Left ventricle myocardium inferior (tissue), 1 donor: Measurements from ENCODE around the gene SYT13. TPM values are rescaled to one million over a fixed set of nuclear protein-coding genes. Genes with fewer than 3 reads are reported as not detected.
"Not testable (repeated sequence)": the region's sequence is repeated elsewhere in the genome, so short reads cannot be mapped to it uniquely, and the experiment has no call there.

ENCODE experiments used
- DNase-seq: peaks from one replicate; pipeline ENCODE4 v3.0.0-alpha.2; 2020
- H3K27ac ChIP-seq: fragments of 200-600 bp; replicated peaks from 2 replicates; pipeline ENCODE4 v1.8.0; 2021
- H3K27me3 ChIP-seq: fragments of 200-600 bp; 2 replicates; pipeline ENCODE4 v1.8.0; 2021; ENCODE audit warnings: low read depth
- H3K36me3 ChIP-seq: fragments of 200-600 bp; 2 replicates; pipeline ENCODE4 v1.8.0; 2021
- H3K4me1 ChIP-seq: fragments of 200-600 bp; 2 replicates; pipeline ENCODE4 v1.8.0; 2021
- H3K4me3 ChIP-seq: fragments of 200-600 bp; 2 replicates; pipeline ENCODE4 v1.8.0; 2021; ENCODE audit warnings: mild to moderate bottlenecking, moderate library complexity
- H3K9me3 ChIP-seq: fragments of 200-600 bp; replicated peaks from 2 replicates; pipeline ENCODE4 v1.8.0; 2021
- intact Hi-C: fragments of 100-400 bp; cut with micrococcal nuclease; formaldehyde crosslinking; loops from one replicate; pipeline ENCODE4 v1.11.0; 2022
- total RNA-seq: library from RNA; stranded (reverse); fragmentation: NEBNext Ultra II Directional; extraction: Animal tissue kit (Norgen Biotek cat#: 25700); gene quantifications from one replicate; pipeline ENCODE4 v1.2.1, GENCODE V29; 2021
- TF ChIP-seq, protein P1 (sequence below): fragments of 200-600 bp; IDR thresholded peaks from 2 replicates; pipeline ENCODE4 v1.8.0; 2021; ENCODE audit warnings: antibody characterized with exemption, mild to moderate bottlenecking, borderline replicate concordance
- donor health status: DM: no; HTN: yes; CAD: no; lungs with severe emphysema.

The SYT13 gene
- total RNA-seq, 1 donor from 2014 or later, result 5.9 TPM

DNA sequence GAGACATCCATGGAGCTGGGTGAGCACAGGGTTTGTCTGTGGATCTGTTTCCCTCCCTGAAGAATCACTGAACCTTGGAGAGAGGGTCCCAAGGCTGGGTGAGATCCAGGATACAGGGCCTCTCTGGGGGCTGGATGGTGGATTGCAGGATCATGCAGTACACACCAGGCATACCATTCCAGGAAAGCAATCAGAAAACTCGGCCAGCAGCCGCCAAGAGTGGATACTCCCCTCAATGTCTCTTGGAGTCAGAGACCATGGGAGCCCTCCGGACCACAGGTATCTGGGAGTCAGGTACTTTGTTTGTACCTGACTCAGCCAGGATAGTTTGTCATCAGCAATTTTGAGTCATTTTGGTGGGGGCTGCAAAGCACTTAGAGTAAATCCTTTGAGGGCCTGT lies 14.6 kb upstream of the SYT13 start:
- DNase-seq, result no peak
- Histone ChIP-seq H3K27me3 (peaks cover 27% of the 10 kb centered on the region), H3K4me3 (no peak overlapping the region), H3K9me3 (no peaks in the 10 kb centered on the region), H3K36me3 (no peaks in the 10 kb centered on the region), H3K4me1 (no peaks in the 10 kb centered on the region), H3K27ac (no peak overlapping the region)
- TF ChIP-seq, protein P1, sequence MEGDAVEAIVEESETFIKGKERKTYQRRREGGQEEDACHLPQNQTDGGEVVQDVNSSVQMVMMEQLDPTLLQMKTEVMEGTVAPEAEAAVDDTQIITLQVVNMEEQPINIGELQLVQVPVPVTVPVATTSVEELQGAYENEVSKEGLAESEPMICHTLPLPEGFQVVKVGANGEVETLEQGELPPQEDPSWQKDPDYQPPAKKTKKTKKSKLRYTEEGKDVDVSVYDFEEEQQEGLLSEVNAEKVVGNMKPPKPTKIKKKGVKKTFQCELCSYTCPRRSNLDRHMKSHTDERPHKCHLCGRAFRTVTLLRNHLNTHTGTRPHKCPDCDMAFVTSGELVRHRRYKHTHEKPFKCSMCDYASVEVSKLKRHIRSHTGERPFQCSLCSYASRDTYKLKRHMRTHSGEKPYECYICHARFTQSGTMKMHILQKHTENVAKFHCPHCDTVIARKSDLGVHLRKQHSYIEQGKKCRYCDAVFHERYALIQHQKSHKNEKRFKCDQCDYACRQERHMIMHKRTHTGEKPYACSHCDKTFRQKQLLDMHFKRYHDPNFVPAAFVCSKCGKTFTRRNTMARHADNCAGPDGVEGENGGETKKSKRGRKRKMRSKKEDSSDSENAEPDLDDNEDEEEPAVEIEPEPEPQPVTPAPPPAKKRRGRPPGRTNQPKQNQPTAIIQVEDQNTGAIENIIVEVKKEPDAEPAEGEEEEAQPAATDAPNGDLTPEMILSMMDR, result no peak
- intact Hi-C loops, result no loop called here

DNA sequence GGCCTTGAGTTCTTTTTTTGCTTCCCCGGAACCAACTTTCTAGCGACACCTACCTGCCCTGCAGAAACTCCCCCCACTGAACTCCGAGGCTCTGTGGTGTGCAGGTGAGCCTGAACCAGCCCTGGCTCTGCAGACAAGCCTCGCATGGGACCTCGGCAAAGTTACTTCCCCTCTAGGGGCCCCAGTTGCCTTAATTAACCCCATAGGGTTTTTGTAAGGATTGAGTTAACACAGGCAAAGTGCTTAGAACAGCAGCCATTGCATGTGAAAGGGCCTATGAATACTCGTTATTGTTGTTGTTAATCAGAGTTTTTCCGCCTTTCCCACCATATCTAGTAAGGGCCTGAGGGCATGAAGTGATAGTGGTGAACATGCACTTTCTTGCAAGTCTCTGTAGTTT lies 12.6 kb upstream of the SYT13 start:
- TF ChIP-seq, protein P1, result no peak
- H3K9me3 ChIP-seq, result no peaks in the 10 kb centered on the region
- intact Hi-C loops, result no loop called here
- no peaks in the 10 kb centered on the region for H3K4me1 ChIP-seq
- H3K36me3 ChIP-seq, result no peaks in the 10 kb centered on the region
- no peak overlapping the region for H3K27ac ChIP-seq
- H3K4me3 ChIP-seq, result no peak overlapping the region
- no peak for DNase-seq
- H3K27me3 ChIP-seq, result peaks cover 14% of the 10 kb centered on the region

DNA sequence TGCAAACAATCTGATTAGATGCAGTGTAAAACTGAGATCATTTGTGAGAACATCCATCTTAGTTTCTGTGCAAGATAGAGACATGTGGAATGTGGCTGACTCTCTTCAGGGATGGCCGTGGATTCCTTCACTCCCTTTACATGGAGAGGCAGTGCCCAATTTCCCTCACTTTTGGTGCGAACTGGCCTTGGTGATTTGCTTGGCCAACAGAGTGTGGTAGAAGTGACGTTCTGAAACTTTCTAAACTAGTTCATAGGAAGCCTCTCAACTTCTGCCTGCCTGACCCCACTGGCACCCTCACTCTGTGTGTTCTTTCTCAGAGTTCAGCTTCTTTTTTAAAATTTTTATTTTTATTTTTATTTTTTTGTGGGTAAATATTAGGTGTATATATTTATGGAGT lies 9.9 kb upstream of the SYT13 start:
- Histone ChIP-seq H3K27me3 (peaks cover 26% of the 10 kb centered on the region), H3K27ac (no peak overlapping the region), H3K4me3 (no peak overlapping the region), H3K36me3 (no peaks in the 10 kb centered on the region), H3K4me1 (no peaks in the 10 kb centered on the region), H3K9me3 (no peaks in the 10 kb centered on the region)
- no peak for DNase-seq
- TF ChIP-seq, protein P1, result no peak
- intact Hi-C loops, result no loop called here

DNA sequence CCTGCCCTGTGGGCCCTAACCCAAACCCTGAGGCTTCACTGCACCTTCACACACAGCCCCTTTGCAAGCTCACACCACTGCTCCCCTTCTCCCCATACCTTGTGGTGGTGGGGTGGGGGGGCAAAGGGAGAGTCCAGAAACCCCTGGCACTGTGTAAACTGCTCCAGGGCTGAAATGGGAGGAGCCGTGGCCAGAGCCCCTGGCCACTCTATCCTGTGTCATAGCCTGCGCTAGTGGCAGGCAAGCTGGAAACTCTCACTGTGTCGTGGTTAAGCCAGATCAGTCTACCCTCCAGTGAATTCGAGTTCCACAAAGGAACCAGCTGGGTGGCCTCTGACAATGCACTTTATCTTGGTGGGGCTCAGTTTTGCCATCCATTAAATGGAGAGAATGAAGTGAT lies 8.4 kb upstream of the SYT13 start:
- no peak overlapping the region for H3K4me3 ChIP-seq
- H3K9me3 ChIP-seq, result no peaks in the 10 kb centered on the region
- no peaks in the 10 kb centered on the region for H3K4me1 ChIP-seq
- H3K27ac ChIP-seq, result no peak overlapping the region
- intact Hi-C loops, result loop anchor here (5.0 kb wide), 2 partner anchors 182 to 367 kb away; no protein-coding TSS in a partner anchor
- H3K27me3 ChIP-seq, result peaks cover 39% of the 10 kb centered on the region
- TF ChIP-seq, protein P1, result no peak
- H3K36me3 ChIP-seq, result no peaks in the 10 kb centered on the region
- no peak for DNase-seq

DNA sequence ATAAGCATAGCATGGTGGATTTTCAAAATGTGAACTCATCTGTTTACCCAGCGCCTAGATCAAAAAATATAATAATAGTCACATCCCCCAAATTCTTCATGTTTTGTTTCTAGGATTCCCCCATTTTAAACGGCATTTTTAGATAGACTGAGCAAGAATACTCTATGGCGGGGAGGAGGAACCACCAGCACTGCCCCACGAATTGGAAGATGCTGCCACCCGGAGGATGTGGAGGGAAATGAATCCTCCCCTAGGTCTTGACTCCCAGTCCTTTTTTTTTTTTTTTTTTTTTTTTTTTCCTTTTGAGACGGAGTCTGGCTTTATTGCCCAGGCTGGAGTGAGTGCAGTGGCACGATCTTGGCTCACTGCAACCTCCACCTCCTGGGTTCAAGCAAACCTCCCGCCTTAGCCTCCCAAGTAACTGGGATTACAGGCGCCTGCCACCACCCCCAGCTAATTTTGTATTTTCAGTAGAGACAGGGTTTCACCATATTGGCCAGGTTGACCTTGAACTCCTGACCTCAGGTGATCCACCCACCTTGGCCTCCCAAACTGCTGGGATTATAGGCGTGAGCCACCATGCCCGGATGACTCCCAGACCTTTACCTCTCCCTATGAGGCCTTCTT lies 7.5 kb upstream of the SYT13 start:
- peaks cover 41% of the 10 kb centered on the region for H3K27me3 ChIP-seq
- not testable (repeated sequence) for H3K4me3 ChIP-seq, H3K36me3 ChIP-seq, H3K4me1 ChIP-seq, H3K27ac ChIP-seq, H3K9me3 ChIP-seq
- TF ChIP-seq, protein P1, result peak; percentile 73
- peak; percentile 73 for DNase-seq
- intact Hi-C loops, result loop anchor here (5.0 kb wide), 2 partner anchors 181 to 366 kb away; no protein-coding TSS in a partner anchor
